ENCODE measurements around the gene PI16. TPM values are rescaled to one million over a fixed set of nuclear protein-coding genes. Genes with fewer than 3 reads are reported as not detected.
"Not testable (repeated sequence)": the region's sequence is repeated elsewhere in the genome, so short reads cannot be mapped to it uniquely, and the experiment has no call there.

PI16 gene
- total RNA-seq, 2 donors from 2014 or later: not detected

DNA sequence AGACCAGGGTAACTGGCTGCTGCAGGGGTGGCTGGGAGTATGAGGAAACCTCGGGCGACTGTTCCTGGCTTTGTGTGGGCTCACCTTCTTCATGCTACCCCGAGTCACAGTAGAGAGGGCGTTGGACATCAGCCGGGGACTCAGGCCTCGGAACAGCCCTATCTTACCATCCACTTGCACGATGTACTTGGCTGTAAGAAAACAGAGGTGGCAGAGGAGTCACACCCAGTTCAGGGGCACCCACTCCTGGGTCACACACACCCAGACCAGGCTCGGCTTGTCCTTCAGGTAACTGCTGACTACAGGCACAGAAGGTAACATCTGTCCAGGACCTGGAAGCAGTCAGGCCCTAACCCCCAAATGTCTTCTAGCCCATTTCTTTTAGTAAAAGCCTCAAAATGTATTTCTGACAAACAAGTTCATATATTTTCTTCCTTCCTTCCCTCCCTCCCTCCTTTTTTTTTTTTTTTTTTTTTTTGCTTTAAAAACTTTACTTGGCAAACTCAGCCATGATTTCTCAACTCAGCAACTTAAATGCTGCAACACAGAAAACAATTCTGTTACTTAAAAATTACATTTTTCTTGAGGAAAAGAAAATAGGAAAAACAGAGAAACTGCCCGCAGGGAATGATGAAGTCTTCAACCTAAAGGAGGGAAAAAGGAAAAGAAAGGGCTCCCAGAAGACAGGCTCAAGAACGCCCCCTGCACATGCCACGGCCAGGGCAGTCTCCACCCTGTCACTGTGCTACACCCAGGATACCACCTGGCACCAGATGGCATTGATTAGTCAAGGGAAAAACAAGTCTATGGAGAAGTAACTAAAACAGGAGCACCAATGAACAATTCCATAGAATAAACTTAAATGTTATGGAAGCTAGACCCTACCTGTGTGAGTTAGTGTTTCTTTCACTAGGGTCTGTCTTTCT lies 24.1 kb downstream of the PI16 start:
- H3K9me3 Mint-ChIP-seq: no peaks in the 10 kb centered on the region
- H3K4me1 Mint-ChIP-seq (ENCODE audit: low read depth in 2 of 2): peaks cover 18 to 27% of the 10 kb centered on the region in 2 donors
- H3K36me3 Mint-ChIP-seq: peaks cover 4% of the 10 kb centered on the region
- no peak for DNase-seq (ENCODE audit: low spot score)
- no peaks in the 10 kb centered on the region for H3K27me3 Mint-ChIP-seq
- peak overlapping the region in 1 of 2 donors; percentile 26 for H3K27ac Mint-ChIP-seq
- no peak overlapping the region for H3K4me3 Mint-ChIP-seq
- no peak for ATAC-seq

DNA sequence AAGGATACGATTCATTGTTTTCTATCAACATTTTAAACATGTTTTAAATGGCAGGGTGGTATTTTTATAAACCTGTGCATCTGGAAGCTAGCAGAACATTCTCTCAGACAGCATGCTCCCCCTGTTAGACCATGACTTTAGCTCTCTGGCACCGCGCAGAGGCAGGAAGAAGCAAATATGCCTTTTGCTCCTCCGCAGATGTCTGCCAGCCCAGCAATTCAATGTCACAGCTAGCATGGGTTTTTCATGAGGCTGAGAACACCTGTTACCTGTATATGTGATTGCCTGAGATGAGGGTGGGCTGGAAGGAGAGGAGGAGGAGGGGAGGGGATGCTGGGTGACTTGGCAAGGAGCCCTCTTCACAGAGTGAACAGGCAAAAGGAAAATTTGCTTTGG lies 24.8 kb downstream of the PI16 start:
- Mint-ChIP-seq H3K27ac (peak overlapping the region in 1 of 2 donors; percentile 26), H3K9me3 (no peaks in the 10 kb centered on the region), H3K36me3 (peaks cover 4% of the 10 kb centered on the region), H3K4me1 (ENCODE audit: low read depth in 2 of 2) (peaks cover 18 to 27% of the 10 kb centered on the region in 2 donors), H3K27me3 (no peaks in the 10 kb centered on the region), H3K4me3 (no peak overlapping the region)
- DNase-seq (ENCODE audit: low spot score) (no peak), ATAC-seq (no peak)

DNA sequence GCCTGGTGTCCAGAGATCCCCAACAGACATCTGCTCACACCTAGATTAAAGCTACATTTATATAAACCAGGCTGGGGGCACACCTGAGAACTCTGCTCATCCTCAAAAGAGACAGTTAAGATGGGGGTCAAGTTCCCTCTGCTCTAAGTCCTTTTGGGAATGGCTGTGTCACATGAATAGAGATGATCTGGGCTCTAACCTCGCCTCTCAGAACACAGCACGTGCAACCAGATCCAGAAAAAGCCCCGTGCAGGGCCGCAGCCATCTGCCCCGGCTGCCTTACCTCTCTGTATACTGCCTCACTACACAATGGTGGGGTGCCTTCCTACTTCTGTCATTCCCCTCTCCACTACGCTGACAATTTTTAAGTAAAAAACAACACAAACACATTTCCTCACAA lies 25.6 kb downstream of the PI16 start:
- Mint-ChIP-seq H3K27ac (peak overlapping the region in 1 of 2 donors; percentile 28), H3K4me1 (ENCODE audit: low read depth in 2 of 2) (peaks cover 18 to 27% of the 10 kb centered on the region in 2 donors), H3K27me3 (no peaks in the 10 kb centered on the region), H3K9me3 (no peaks in the 10 kb centered on the region), H3K4me3 (no peak overlapping the region), H3K36me3 (peaks cover 4% of the 10 kb centered on the region)
- ATAC-seq (no peak), DNase-seq (ENCODE audit: low spot score) (no peak)

DNA sequence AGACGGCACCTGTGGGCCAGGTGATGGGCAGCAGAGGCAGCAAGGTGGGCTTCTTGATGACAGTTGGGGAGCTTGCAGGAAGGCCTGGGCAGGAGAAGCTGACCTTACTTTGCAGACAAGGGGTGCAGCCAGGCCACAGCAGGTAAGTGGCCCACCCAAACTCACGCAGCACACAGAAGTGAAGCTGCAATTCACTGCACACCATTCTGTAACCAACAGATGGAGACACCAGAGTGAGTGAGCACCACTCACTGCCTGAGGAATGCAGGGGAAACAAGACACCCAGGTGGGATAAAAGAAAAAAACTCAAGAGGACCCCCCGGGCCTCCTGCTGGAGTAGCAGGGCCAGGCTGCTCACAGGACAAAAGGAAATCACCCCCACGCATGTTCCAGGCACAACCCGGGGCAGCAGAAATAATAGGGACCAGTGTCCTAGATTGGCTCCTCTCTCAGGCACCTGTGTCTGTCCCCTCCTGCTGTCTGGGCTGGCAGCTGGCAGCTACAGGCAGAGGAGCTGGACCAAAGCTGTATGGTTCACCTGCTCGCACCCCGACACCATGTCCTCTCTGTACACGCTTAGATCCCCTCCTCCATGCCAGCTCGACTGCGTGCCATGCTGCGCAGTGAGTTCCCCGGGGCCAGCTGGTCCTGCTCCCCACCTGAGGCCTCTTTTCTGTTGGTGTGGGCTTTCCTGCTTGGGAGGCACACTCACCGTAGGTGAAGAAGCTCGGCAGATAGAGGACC lies 26.5 kb downstream of the PI16 start:
- Mint-ChIP-seq H3K27ac (peak overlapping the region in 1 of 2 donors; percentile 28), H3K4me3 (no peak overlapping the region), H3K9me3 (no peaks in the 10 kb centered on the region), H3K4me1 (ENCODE audit: low read depth in 2 of 2) (peaks cover 18 to 27% of the 10 kb centered on the region in 2 donors), H3K36me3 (peaks cover 4% of the 10 kb centered on the region), H3K27me3 (no peaks in the 10 kb centered on the region)
- DNase-seq (ENCODE audit: low spot score): no peak
- ATAC-seq: no peak

DNA sequence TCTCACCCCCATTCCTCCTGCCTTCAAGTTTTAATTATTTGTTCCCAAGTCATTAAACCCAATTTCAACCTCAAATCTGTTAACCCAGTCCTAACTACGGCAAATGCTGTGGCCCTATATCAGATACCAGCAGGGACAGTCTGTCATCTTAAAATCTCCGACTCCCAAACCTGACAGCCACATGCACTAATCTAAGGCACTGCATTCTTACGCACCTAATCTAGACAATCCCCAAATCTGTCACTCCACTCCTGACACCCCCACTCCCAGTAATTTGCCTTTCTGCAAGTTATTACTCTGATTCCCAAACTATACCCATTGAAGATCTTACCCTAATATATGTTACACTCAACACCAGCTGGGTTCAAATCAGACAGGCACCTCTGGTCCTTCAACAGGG lies 29.0 kb downstream of the PI16 start:
- no peak overlapping the region for H3K27ac Mint-ChIP-seq
- no peaks in the 10 kb centered on the region for H3K9me3 Mint-ChIP-seq
- H3K4me1 Mint-ChIP-seq (ENCODE audit: low read depth in 2 of 2): peaks cover 32 to 33% of the 10 kb centered on the region in 2 donors
- peaks cover 4% of the 10 kb centered on the region for H3K36me3 Mint-ChIP-seq
- DNase-seq (ENCODE audit: low spot score) (no peak), ATAC-seq (no peak)
- no peak overlapping the region for H3K4me3 Mint-ChIP-seq
- peaks cover 0 to 5% of the 10 kb centered on the region in 2 donors for H3K27me3 Mint-ChIP-seq

DNA sequence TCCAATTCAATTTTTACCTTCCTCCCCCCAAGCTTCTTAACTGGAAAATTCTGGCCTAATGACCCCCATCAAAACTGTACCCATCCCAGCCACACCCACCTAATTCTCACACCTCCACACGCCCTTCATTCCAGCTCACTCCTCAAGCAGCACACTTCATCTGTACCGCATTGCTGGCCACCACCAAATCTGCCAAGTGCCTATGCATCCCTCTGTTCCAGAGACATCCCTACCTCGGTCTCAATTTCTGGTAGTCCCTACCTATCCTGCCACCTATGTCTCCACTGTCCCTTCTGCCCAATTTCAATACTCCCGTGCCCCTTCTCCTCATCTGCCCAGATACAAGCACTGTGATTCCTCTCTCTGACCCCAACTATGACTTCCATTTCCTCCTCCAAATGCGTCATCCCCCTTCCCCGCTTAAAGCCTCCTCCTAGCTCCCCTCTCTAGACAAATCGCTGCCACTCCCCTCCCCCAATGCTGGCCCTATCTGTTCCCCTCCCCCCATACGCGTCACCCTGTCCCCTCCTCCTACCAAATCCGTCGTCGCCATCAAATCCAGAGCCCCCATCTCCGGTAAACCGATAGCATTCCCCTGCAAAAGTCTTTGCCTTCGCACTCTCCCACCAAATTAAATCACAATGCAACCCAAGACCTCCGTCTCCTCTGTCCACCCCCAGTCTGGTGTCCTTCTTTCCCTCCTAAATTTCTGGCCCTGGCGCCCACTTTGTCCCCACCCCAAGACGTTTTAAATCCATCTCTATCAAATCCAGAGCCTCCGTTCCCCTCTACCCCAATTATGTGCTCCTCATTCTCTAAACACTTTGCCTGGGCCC lies 30.3 kb downstream of the PI16 start:
- H3K27me3 Mint-ChIP-seq: peaks cover 0 to 5% of the 10 kb centered on the region in 2 donors
- H3K4me1 Mint-ChIP-seq (ENCODE audit: low read depth in 2 of 2): peaks cover 29 to 33% of the 10 kb centered on the region in 2 donors
- ATAC-seq: peak in 1 of 2 donors; percentile 21
- DNase-seq (ENCODE audit: low spot score): no peak
- no peaks in the 10 kb centered on the region for H3K9me3 Mint-ChIP-seq
- H3K36me3 Mint-ChIP-seq: peaks cover 4% of the 10 kb centered on the region
- no peak overlapping the region for H3K4me3 Mint-ChIP-seq
- H3K27ac Mint-ChIP-seq: no peak overlapping the region

DNA sequence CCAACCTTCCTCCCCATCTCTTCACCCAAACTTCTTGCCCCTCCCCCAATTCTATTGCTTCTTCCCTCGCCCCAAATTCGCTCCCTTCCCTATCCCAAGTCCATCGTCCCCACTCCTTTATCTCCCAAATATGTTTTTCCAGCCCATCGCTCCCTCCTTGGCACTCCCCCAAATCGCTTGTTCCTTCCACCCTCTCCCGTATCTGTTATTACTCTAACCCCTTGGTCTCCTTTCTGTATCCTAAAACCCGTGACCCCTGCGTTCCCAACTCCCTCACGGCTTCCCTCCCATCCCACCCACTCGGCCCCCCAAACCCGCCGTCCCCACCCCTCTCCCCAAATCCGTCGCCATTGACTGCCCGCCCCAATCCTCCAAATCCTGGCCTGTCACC lies 30.9 kb downstream of the PI16 start:
- Mint-ChIP-seq H3K27ac (no peak overlapping the region), H3K36me3 (peaks cover 4% of the 10 kb centered on the region), H3K4me3 (no peak overlapping the region), H3K27me3 (peaks cover 0 to 5% of the 10 kb centered on the region in 2 donors), H3K9me3 (no peaks in the 10 kb centered on the region), H3K4me1 (ENCODE audit: low read depth in 2 of 2) (peaks cover 26 to 29% of the 10 kb centered on the region in 2 donors)
- ATAC-seq: no peak
- DNase-seq (ENCODE audit: low spot score): no peak

DNA sequence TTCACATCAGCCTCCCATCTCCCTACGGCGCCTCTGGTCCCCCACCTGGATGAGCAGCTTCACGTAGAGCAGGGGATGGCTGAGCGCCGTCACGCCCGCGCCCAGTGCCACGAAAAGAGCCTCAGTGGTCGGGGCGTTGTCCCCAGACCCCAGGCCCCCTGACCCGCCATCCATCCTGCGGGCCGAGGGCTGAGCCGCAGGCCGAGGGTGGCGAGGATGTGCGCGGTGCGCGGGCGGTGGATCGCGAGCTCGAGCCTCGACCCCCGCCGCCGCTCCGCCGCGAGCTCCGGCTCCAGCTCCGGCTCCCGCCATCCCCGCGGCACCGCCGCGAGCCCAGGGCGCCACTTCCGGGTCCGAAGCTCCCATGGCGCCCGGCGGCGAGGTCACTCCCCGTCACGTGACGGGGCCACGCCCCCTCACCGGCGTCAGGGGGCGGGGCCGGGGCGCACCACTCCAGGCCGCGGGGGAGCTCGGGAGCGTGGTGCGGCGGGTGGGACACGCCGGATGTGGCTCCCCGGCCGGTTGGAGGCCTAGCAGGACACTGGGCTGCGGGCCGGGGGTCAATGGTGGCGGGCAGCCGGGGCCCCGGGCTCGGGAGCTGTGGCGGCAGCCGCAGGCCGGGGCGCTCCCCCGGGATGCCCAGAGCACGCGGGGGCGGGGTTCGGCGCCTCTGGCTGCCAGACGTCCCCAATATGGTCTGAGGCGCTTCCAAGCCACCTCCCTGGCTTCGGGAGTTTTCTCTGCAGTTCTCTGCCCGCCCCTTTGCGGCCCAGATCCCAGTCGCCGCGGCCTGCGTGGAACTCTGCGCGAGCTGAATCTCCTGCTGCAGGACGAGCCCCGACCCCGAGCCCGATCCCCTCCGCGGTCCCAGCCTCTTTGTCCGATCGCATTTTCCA lies 31.5 kb downstream of the PI16 start, which contains the start of gene MTCH1:
Gene MTCH1 (minus strand): TSS at position 389 of the 896 bp plus-strand sequence. CDS start 23 bp downstream, at position 366.
- Mint-ChIP-seq H3K27me3 (peaks cover 4 to 5% of the 10 kb centered on the region in 2 donors), H3K9me3 (no peaks in the 10 kb centered on the region), H3K27ac (peak within 1 kb of the TSS; percentile 90 to 96), H3K36me3 (peaks cover 4% of the 10 kb centered on the region), H3K4me1 (ENCODE audit: low read depth in 2 of 2) (peaks cover 20 to 25% of the 10 kb centered on the region in 2 donors), H3K4me3 (peak within 1 kb of the TSS; percentile 99)
- peak; percentile 93 to 95 for ATAC-seq
- DNase-seq (ENCODE audit: low spot score): peak; percentile 92

DNA sequence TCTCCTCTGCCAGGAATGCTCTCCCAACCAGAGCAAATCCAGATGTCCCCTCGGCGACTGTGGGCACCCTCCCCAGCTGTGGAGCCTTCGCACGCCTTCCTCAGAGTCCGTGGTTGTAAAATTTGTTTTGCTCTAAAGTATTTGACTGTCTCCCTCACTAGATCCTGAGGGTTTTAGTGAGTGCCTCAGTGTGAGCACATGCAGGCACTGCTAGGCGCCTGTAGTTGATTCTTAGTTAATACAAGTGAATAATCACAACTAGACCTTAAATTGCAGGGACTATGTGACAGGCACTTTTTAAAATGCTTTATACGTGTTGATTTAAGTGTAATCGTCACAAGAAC lies 32.1 kb downstream of the PI16 start:
- peak overlapping the region; percentile 90 to 96 for H3K27ac Mint-ChIP-seq
- H3K36me3 Mint-ChIP-seq: peaks cover 2% of the 10 kb centered on the region
- peak overlapping the region; percentile 99 for H3K4me3 Mint-ChIP-seq
- ATAC-seq (no peak), DNase-seq (ENCODE audit: low spot score) (no peak)
- peaks cover 4 to 5% of the 10 kb centered on the region in 2 donors for H3K27me3 Mint-ChIP-seq
- H3K4me1 Mint-ChIP-seq (ENCODE audit: low read depth in 2 of 2): peaks cover 16 to 21% of the 10 kb centered on the region in 2 donors
- H3K9me3 Mint-ChIP-seq: no peaks in the 10 kb centered on the region

DNA sequence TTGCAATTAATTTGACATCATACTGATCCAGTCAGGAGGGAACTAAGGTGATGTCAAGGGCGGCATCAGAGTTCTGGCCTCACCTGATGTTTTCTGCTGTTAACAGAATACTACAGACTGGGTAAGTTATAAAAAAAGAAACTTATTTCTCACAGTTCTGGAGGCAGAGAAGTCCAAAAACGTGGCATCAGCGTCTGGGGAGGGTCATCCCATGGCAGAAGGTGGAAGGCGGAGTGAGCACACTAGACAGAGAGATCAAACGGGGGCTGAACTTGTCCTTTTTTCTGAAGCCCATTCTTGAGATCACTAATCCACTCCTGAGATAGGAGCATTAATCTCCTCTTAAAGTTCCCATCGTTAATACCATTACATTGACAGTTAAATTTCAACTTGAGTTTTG lies 34.7 kb downstream of the PI16 start:
- H3K4me3 Mint-ChIP-seq: no peak overlapping the region
- ATAC-seq (no peak), DNase-seq (ENCODE audit: low spot score) (no peak)
- no peaks in the 10 kb centered on the region for H3K36me3 Mint-ChIP-seq
- H3K4me1 Mint-ChIP-seq (ENCODE audit: low read depth in 2 of 2): peaks cover 11 to 15% of the 10 kb centered on the region in 2 donors
- no peak overlapping the region for H3K27ac Mint-ChIP-seq
- H3K27me3 Mint-ChIP-seq: peaks cover 5 to 7% of the 10 kb centered on the region in 2 donors
- H3K9me3 Mint-ChIP-seq: no peaks in the 10 kb centered on the region

DNA sequence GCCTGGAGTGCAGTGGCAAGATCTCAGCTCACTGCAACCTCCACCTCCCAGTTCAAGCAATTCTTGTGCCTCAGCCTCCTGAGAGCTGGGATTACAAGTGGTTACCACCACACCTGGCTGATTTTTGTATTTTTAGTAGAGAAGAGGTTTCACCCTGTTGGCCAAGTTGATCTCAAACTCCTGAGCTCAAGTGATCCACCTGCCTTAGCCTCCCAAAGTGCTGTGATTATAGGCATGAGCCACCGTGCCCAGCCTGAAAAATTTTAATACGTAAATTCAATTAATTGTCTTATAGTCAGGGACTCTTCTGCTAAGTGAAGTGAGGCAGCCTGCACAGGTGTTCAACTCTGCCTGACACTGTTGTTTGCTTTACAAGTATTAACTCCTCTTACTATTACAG lies 35.9 kb downstream of the PI16 start:
- not testable (repeated sequence) for ATAC-seq; H3K27me3 Mint-ChIP-seq; DNase-seq (ENCODE audit: low spot score); H3K27ac Mint-ChIP-seq; H3K9me3 Mint-ChIP-seq; H3K4me3 Mint-ChIP-seq; H3K36me3 Mint-ChIP-seq
- H3K4me1 Mint-ChIP-seq (ENCODE audit: low read depth in 2 of 2): peaks cover 11 to 15% of the 10 kb centered on the region in 2 donors

DNA sequence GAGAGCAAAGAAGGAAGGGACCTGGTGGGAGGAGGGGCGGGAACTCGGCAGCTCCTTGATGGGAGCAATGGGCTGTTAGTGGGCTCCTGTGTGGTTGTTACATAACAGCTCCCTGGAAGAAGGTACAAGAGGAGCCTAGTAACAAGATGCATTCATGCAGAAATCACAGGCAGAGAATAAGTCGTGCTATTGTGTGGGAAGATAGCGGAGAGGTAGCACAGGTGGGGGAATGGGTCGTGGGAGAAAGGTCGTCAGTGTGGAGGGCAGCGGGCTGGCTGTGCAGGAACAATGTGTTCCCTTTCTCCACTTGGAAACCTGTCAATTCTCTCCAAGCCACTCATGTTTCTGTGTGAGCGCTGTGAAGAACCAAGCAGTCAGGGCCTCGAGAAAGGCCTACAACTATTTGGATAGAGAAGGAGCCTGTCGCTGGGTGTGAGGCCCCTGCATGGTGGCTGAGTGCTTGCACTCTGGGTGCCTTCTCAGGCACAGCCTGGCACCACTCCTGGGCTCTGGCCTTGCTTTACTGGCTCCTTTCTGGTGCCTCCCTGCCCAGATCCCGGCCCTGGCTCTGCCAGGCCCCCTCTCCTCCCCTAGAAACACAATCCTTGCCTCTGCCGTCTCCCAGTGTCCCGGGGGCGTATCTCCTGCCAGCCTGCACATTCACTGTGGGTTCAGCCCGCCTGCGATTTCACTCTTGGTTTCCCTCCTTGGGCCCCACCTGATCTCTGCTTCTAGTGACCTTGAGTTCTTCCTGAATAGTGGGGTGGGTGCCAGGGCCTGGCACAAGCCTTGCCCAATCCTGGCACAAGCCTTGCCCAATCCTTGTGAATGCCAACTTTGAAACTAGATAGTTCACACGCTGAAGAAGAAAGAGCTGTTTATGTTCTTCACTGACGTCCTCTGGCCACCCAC lies 43.5 kb downstream of the PI16 start:
- H3K36me3 Mint-ChIP-seq: no peaks in the 10 kb centered on the region
- H3K27ac Mint-ChIP-seq: no peak overlapping the region
- H3K27me3 Mint-ChIP-seq: peaks cover 0 to 3% of the 10 kb centered on the region in 2 donors
- peak in 1 of 2 donors; percentile 51 for ATAC-seq
- no peak for DNase-seq (ENCODE audit: low spot score)
- no peaks in the 10 kb centered on the region for H3K9me3 Mint-ChIP-seq
- no peak overlapping the region for H3K4me3 Mint-ChIP-seq
- no peaks in the 10 kb centered on the region for H3K4me1 Mint-ChIP-seq (ENCODE audit: low read depth in 2 of 2)
